ENCODE measurements around the gene GDPD5.

GRCh38 chr11:75406338-75406777, 119.4 kb downstream of the GDPD5 start:
- TF ChIP-seq CTCF (IDR thresholded peaks at IDR 0.05; ENCODE audit: low read length) = no peak
- TF ChIP-seq EZH2 (IDR thresholded peaks at IDR 0.05; ENCODE audit: borderline replicate concordance, low read length) = no peak
